Activated CD8-positive, alpha-beta memory T cell treated with anti-CD3 and anti-CD28 coated beads for 4 hours (primary cell): Measurements from ENCODE around the gene GSK3B.
"Not testable (repeated sequence)": the region's sequence is repeated elsewhere in the genome, so short reads cannot be mapped to it uniquely, and the experiment has no call there.

ENCODE experiments used
- DNase-seq, 2 donors: peaks; one replicate each; pipeline ENCODE4 v3.0.0-alpha.2; 2020; ENCODE audit warnings: low read depth in 2 of 2

GSK3B gene

GRCh38 chr3:120053647-120054046, 40.6 kb downstream of the GSK3B start:
- not testable (repeated sequence) for DNase-seq

GRCh38 chr3:120052677-120053076, 41.6 kb downstream of the GSK3B start:
- DNase-seq: no peak

GRCh38 chr3:120052225-120052624, 42.0 kb downstream of the GSK3B start:
- no peak for DNase-seq

GRCh38 chr3:120051570-120051969, 42.7 kb downstream of the GSK3B start:
- not testable (repeated sequence) for DNase-seq

- no peak for DNase-seq
Measured at GRCh38 chr3:120049881-120050539, 44.2 kb downstream of the GSK3B start.

GRCh38 chr3:120049072-120049471, 45.2 kb downstream of the GSK3B start:
- no peak for DNase-seq

- DNase-seq: no peak
Measured at GRCh38 chr3:120048355-120049041, 45.7 kb downstream of the GSK3B start.

GRCh38 chr3:120047686-120048085, 46.6 kb downstream of the GSK3B start:
- DNase-seq: no peak

- no peak for DNase-seq
Measured at GRCh38 chr3:120040813-120041377, 53.4 kb downstream of the GSK3B start.

- DNase-seq: no peak
Measured at GRCh38 chr3:120039642-120040610, 54.3 kb downstream of the GSK3B start.

GRCh38 chr3:120033596-120033995, 60.7 kb downstream of the GSK3B start:
- no peak for DNase-seq

- DNase-seq: no peak
Measured at GRCh38 chr3:120031561-120031960, 62.7 kb downstream of the GSK3B start.

- DNase-seq: no peak
Measured at GRCh38 chr3:120029749-120030148, 64.5 kb downstream of the GSK3B start.

GRCh38 chr3:120028271-120029047, 65.8 kb downstream of the GSK3B start:
- no peak for DNase-seq

- no peak for DNase-seq
Measured at GRCh38 chr3:120027226-120027625, 67.0 kb downstream of the GSK3B start.

GRCh38 chr3:120025520-120025919, 68.7 kb downstream of the GSK3B start:
- DNase-seq: no peak

- no peak for DNase-seq
Measured at GRCh38 chr3:120024103-120024502, 70.1 kb downstream of the GSK3B start.

- no peak for DNase-seq
Measured at GRCh38 chr3:120022729-120023128, 71.5 kb downstream of the GSK3B start.

GRCh38 chr3:120021523-120021922, 72.7 kb downstream of the GSK3B start:
- DNase-seq: no peak

GRCh38 chr3:120018299-120018698, 75.9 kb downstream of the GSK3B start:
- DNase-seq: no peak

- no peak for DNase-seq
Measured at GRCh38 chr3:120017692-120018091, 76.6 kb downstream of the GSK3B start.
